ENCODE measurements around the gene ADCY6. TPM values are rescaled to one million over a fixed set of nuclear protein-coding genes. Genes with fewer than 3 reads are reported as not detected.
"Not testable (repeated sequence)": the region's sequence is repeated elsewhere in the genome, so short reads cannot be mapped to it uniquely, and the experiment has no call there.

ADCY6 gene
- total and polyA plus RNA-seq, 11 donors: 60.6 to 145 (median 104) TPM

GRCh38 chr12:48728807-48729206, 60.1 kb downstream of the ADCY6 start:
- ATAC-seq (no peak), DNase-seq (no peak)
- Histone ChIP-seq H3K36me3 (no peaks in the 10 kb centered on the region), H3K4me3 (no peak overlapping the region), H3K27me3 (no peaks in the 10 kb centered on the region), H3K4me1 (no peaks in the 10 kb centered on the region), H3K27ac (no peak overlapping the region), H3K9me3 (no peaks in the 10 kb centered on the region)
- no peak for TF ChIP-seq POLR2A (IDR thresholded peaks at IDR 0.05)
- no peak for TF ChIP-seq CTCF (IDR thresholded peaks at IDR 0.05)
- 77 to 85% (median 82%) methylated on average over 5 of the region's 5 CpGs for WGBS, 4 donors
- intact Hi-C loops (cut with DNase I): no loop called here

DNA sequence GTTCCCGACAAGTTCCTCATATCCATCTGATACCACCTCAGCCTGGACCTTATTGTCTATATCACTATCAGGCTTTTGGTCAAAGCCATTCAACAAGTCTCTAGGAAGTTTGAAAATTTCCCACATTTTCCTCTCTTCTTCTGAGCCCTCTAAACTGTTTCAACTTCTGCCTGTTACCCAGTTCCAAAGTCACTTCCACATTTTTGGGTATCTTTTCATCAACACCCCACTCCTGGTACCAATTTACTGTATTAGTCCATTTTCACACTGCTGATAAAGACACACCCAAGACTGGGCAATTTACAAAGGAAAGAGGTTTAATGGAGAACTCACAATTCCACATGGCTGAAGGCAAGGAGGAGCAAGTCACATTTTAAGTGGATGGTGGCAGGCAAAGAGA, 68.2 kb downstream of the ADCY6 start:
- 88 to 94% (median 91%) methylated on average over 1 of the region's 1 CpG for WGBS, 4 donors
- intact Hi-C loops (cut with DNase I); ATAC-seq: not testable (repeated sequence)

GRCh38 chr12:48720171-48720570, 68.7 kb downstream of the ADCY6 start:
- H3K36me3 ChIP-seq; H3K27ac ChIP-seq; ATAC-seq; H3K27me3 ChIP-seq; intact Hi-C loops (cut with DNase I); DNase-seq; H3K4me3 ChIP-seq: not testable (repeated sequence)
- WGBS, 4 donors: 71 to 89% (median 80%) methylated on average over 1 to 2 of the region's 2 CpGs
- peaks cover 0 to 19% (median 5%) of the 10 kb centered on the region in 12 donors for H3K9me3 ChIP-seq
- H3K4me1 ChIP-seq: peaks cover 3 to 16% (median 7%) of the 10 kb centered on the region in 12 donors

More for the DNA sequence above, 68.2 kb downstream of the ADCY6 start:
- H3K36me3 ChIP-seq, H3K27me3 ChIP-seq, H3K4me3 ChIP-seq, DNase-seq, H3K27ac ChIP-seq: not testable (repeated sequence)
- peaks cover 0 to 10% (median 2%) of the 10 kb centered on the region in 12 donors for H3K4me1 ChIP-seq
- peaks cover 0 to 19% (median 5%) of the 10 kb centered on the region in 12 donors for H3K9me3 ChIP-seq

- WGBS, 4 donors: 79 to 83% (median 82%) methylated on average over 4 of the region's 4 CpGs
- H3K4me3 ChIP-seq; intact Hi-C loops (cut with DNase I); ATAC-seq; H3K27ac ChIP-seq; DNase-seq; H3K27me3 ChIP-seq: not testable (repeated sequence)
- Histone ChIP-seq H3K9me3 (peaks cover 0 to 19% (median 5%) of the 10 kb centered on the region in 12 donors), H3K36me3 (peaks cover 0 to 12% (median 9%) of the 10 kb centered on the region in 9 donors), H3K4me1 (peaks cover 11 to 28% (median 19%) of the 10 kb centered on the region in 12 donors)
These were observed 69.9 kb downstream of the ADCY6 start for GRCh38 chr12:48719002-48719401.

GRCh38 chr12:48717252-48717695, 71.6 kb downstream of the ADCY6 start:
- 9 to 15% (median 13%) methylated on average over 21 of the region's 21 CpGs for WGBS, 4 donors
- H3K9me3 ChIP-seq: peaks cover 0 to 19% (median 5%) of the 10 kb centered on the region in 12 donors
- TF ChIP-seq CTCF (IDR thresholded peaks at IDR 0.05) (no peak), POLR2A (IDR thresholded peaks at IDR 0.05) (no peak)
- ATAC-seq (peak in 1 of 4 donors; percentile 2), DNase-seq (no peak)
- H3K4me1 ChIP-seq: peaks cover 11 to 36% (median 25%) of the 10 kb centered on the region in 12 donors
- peaks cover 0 to 29% (median 26%) of the 10 kb centered on the region in 9 donors for H3K36me3 ChIP-seq
- intact Hi-C loops (cut with DNase I): loop anchor here in 3 of 10 donors (2.0 kb wide), 2 partner anchors 34 to 72 kb away; partner anchors contain the start of genes ADCY6 (in 2 of the 3) and KANSL2 (in 1 of the 3)
- no peaks in the 10 kb centered on the region for H3K27me3 ChIP-seq
- peak overlapping the region; percentile 67 to 97 (median 94) for H3K27ac ChIP-seq
- peak overlapping the region; percentile 43 to 85 (median 76) for H3K4me3 ChIP-seq

Measured in heart left ventricle (tissue), 16 donors.